HG03571 (cell line): ENCODE results near the gene ARHGEF11.

ENCODE experiments used
- ATAC-seq: cut with Tn5 transposase; IDR thresholded peaks from one replicate; pipeline ENCODE4 v1.9.1; 2021; ENCODE audit not compliant: unreplicated experiment

The ARHGEF11 gene

GRCh38 chr1:156956333-156956732 is 89.2 kb downstream of the ARHGEF11 start:
- no peak for ATAC-seq

- ATAC-seq, result no peak
These were observed 92.0 kb downstream of the ARHGEF11 start for GRCh38 chr1:156953571-156953970.

GRCh38 chr1:156951371-156951770 is 94.2 kb downstream of the ARHGEF11 start:
- no peak for ATAC-seq

GRCh38 chr1:156949127-156949526 is 96.4 kb downstream of the ARHGEF11 start:
- ATAC-seq, result no peak

- no peak for ATAC-seq
These were observed 96.8 kb downstream of the ARHGEF11 start for GRCh38 chr1:156948708-156949107.

GRCh38 chr1:156947818-156948525 is 97.6 kb downstream of the ARHGEF11 start:
- no peak for ATAC-seq

- no peak for ATAC-seq
These were observed 98.4 kb downstream of the ARHGEF11 start for GRCh38 chr1:156947127-156947526.

GRCh38 chr1:156945881-156946661 is 99.5 kb downstream of the ARHGEF11 start:
- no peak for ATAC-seq

- ATAC-seq, result no peak
These were observed 100.7 kb downstream of the ARHGEF11 start for GRCh38 chr1:156944848-156945247.

GRCh38 chr1:156944268-156944667 is 101.3 kb downstream of the ARHGEF11 start:
- no peak for ATAC-seq

- no peak for ATAC-seq
These were observed 101.8 kb downstream of the ARHGEF11 start for GRCh38 chr1:156943756-156944155.

- ATAC-seq, result no peak
These were observed 103.0 kb downstream of the ARHGEF11 start for GRCh38 chr1:156942576-156942975.

- no peak for ATAC-seq
These were observed 103.4 kb downstream of the ARHGEF11 start for GRCh38 chr1:156942176-156942575.

- ATAC-seq, result no peak
These were observed 103.9 kb downstream of the ARHGEF11 start for GRCh38 chr1:156941675-156942074.

- ATAC-seq, result no peak
These were observed 105.7 kb downstream of the ARHGEF11 start for GRCh38 chr1:156939786-156940334.

- no peak for ATAC-seq
These were observed 106.7 kb downstream of the ARHGEF11 start for GRCh38 chr1:156938813-156939212.

GRCh38 chr1:156937883-156938282 is 107.7 kb downstream of the ARHGEF11 start:
- ATAC-seq, result no peak

GRCh38 chr1:156936721-156937220 is 108.8 kb downstream of the ARHGEF11 start:
- no peak for ATAC-seq

- no peak for ATAC-seq
These were observed 109.4 kb downstream of the ARHGEF11 start for GRCh38 chr1:156936191-156936590.

GRCh38 chr1:156935505-156936128 is 109.9 kb downstream of the ARHGEF11 start:
- ATAC-seq, result no peak

GRCh38 chr1:156933136-156933535 is 112.4 kb downstream of the ARHGEF11 start:
- ATAC-seq, result no peak
